Ammon's horn (tissue), 1 donor: ENCODE measurements around the gene ARNT2.

Experiments
- DNase-seq: peaks from one replicate; pipeline ENCODE4 v3.0.0-alpha.2; 2016; ENCODE audit warnings: low spot score

ARNT2 gene

DNA sequence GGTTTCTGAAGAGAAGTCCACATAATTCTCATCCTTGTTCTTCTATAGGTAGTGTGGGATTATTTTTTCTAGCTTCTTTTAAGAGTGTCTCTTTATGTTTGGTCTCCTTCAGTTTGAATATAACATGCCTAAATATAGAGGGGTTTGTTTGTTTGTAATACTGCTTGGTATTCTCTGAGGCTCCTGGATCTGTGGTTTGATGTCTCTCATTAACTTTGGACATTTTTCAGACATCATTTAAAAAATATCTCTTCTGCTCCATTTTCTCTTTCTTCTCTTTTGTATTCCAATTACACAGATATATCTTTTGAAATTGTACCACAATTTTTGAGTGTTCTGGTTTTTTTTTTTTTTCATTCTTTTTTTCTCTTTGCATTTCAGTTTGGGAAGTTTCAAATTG lies 113.1 kb downstream of the ARNT2 start:
- no peak for DNase-seq

DNA sequence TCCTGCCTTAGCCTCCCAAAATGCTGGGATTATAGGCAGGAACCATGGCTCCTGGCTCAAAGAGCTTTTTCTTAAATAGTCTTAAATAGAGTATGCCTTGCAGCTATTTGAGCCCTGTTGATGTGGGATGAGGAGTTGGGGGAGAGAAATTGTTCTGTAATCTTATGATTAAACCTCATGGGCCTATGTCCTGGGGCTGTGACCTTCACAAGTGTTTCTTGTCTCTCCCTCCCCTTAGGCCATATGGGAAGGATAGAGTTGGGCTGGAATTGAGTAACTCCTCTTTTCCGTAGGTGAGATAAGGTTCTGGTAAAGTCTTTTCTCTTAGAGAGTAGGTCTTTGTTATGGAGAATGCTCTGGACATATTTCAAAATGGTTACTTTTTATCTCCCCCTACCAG lies 114.3 kb downstream of the ARNT2 start:
- no peak for DNase-seq

DNA sequence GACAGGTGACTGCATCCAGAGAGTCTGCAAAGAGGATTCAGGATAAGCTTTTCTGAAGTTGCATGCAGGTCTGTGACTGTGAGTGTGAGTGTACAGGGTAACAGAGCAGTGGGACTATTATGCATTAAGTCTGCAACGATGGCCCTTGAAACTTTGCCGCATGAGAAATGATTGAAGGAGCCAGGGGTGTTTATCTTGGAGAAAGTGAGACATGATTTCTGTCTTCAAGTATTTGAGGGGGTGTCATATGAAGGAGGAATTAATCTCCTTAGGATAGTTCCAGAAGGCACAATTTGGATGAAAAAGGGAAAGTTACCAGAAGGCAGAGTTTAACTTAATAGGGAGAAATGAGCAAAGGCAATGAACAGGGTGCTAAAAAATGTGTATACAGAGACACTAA lies 119.6 kb downstream of the ARNT2 start:
- no peak for DNase-seq

DNA sequence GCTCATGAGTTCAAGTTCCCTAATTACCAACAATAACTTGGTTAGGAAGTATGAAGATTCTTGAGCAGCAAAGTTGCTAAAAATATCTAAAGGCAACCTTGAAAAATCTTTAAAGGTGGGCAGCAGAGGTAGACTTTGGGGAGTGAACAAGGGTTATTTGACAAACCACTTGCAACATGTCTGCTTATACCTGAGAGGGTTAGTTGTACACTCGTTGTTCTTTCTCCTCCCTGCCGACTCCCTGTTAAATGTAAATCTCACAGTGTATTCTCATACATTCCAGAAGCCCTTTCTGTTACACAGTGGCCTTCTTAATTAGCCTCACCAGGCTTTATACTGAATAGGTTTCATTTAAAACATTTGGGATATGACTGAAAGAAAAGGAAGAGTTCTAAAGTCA lies 121.7 kb downstream of the ARNT2 start:
- DNase-seq, result no peak

DNA sequence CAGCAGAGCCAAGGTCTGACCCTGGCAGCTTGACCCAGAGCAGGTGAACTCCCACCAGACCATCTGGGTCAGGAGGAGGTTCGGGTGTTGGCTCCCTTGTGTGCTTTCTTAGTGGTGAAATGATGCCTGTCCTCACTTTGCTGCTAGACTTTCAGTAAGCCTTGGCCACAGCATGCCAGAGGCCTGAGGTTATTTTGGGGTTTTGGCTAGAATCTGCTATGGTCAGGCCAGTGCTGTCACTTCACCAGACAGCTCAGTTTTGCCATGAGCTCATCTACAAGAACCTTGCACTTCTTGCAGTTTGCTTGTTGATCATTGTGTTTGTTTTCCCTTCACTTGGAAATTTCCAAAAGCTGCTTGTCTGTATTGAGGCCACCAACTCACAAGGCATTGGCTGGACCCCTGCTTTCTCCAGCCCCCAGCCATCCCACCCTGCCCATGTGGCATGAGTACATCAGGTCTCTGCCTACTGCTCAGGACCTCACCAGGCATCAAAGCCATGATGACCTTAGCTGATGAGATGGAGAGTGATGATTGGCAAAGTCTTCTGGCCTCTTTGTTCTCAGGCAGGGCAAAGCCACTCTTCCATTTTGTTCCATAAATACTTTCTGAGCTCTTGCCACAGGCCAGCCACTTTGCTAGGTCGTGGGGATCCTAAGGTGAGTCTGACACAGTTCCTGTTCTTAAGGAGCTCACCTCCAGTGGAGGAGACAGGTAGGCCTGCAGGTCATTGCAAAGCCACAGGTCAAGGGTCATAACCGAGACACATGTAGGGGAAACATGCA lies 122.6 kb downstream of the ARNT2 start:
- no peak for DNase-seq

DNA sequence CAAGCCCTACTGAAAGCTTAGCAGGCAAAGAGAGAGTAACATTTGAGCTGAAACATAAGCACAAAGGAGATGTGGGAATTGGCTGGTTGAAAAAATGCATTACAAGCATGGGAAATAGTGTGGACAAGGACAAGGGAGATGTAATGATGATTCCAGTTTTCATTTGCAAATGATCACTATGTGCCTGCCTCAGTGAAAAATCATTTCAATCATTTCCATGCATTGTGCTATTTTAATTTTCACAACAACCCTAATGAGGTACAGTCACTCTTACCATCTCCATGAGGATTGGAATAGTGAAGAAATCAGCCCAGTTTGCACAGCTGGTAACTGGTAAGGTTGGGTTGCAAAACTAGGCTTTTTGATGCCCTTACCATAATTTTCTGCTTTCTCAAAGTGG lies 123.2 kb downstream of the ARNT2 start:
- no peak for DNase-seq

DNA sequence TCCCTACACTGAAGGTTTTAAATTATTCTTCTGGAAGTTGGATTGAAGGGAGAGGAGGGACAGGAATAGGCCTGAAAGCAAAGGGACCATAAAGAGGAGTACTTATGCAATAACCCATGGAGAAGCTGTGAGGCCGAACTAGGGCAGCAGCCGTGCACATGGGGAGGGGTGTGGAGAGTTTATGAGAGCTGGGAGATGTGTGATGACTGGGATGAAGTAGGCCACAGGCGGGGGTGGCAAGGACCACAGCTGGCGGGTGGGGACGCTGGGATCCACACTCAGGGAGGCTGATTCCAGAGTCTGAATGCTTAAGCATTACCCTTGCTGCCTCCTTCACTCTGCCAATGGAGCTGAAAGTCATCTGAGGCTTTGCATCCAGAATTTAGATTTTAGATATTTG lies 123.8 kb downstream of the ARNT2 start:
- DNase-seq, result no peak

DNA sequence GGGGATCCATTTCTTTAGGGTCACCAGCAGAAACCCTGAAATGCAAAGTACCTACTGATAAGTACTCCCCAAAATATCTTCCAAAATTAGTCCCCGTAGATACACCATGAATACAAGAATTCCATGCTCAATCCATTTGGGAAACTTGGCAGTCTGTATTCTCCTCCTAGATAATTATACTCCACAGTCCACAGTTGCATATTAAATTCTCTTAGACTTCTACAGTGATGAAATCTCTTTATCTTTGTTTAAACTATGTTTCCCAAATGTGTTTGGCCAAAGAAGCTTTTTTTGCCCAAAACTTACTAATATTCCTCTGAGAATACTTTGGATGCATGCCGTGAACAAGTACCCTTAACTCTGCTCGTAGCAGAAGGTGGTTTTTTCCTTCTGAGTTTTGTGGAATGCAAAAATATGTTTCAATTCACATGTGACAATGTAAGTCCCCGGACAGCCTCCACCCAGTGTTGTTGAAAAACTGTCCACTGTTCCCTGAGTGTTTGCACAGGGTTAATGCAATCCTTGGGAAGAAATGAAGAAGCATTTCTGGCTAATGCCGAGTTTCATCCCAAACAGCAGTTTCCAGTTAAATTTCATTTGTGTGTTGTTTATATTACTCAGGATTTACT lies 126.7 kb downstream of the ARNT2 start:
- DNase-seq, result no peak

DNA sequence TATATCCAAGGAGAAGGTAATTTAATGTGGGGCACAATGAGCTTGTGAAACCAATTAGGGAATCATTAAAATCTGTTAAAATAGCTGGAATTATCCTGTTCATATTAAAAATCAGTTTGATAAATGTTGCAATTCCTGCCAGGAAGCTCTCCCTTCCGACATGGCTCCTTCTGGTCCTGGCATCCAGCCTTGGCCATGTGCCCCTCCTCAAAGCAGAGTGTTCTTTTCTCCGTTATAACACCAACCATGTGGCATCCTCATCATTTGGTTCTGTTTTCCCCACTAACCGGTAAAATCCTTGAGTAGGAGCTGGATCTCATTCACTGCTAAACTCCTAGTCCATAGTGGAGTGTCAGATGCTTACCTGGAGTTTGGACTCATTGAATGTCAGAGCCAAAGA lies 127.2 kb downstream of the ARNT2 start:
- DNase-seq, result peak; percentile 63

DNA sequence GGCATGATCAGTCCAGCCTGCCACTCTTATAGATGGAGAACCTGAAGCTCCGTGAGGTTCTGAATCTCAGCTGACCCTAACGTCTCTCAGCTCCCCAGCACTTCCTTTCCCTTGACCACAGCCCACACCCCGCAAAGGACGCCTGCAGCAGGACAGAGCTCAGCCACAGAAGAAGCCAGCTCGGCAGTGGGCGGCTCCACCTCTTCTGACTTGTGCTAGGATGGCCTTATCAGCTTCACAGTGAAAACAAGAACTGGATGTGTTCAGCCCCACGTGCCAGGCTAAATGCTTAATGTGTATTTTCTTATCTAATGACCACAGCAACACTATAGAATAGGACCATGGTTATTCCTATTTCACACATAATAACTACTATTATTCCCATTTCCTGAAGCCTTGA lies 127.6 kb downstream of the ARNT2 start:
- DNase-seq, result no peak

DNA sequence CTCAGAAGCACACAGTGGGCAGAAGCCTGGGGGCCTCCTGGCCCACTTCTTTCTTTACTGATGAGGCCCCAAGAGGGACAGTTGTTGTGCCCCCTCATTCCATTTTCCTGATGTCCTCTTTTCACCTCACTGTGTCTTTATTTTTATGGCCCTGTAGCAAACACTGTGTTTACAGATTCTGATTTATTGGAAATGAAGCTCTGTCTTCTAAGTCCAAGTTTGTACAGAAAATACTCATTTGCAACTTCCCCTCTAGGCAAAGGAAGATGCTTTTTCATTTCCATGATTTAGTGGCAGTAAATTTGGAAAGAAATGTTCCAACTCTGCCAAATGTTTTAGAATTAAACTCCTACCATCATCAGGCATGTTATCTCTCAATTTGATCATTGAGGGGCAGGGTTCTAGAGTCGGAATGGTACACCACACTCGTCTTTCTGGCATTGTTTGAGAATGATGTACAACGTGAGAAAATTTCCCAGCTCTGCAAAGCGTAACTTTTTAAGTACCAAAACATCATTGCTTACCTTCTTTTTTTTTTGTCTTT lies 129.7 kb downstream of the ARNT2 start:
- no peak for DNase-seq

DNA sequence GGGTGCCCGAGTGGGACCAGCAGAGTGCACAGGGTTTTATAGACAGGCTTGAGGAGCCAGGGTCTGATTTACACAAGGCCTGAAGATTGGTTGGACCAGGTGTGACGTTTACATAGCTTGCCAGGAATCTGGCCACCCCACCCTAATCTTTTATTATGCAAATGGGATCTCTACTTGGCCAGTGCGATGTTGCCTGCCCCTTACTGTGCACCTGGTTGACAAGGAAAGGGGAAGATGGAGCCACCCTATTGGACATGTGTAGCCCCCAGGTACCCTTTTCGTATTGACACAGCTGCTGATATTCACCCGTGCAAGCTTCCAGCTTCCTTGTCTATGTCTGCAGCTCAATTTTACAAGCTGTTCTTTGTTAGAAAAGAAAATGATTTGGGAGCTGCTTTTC lies 132.0 kb downstream of the ARNT2 start:
- no peak for DNase-seq

DNA sequence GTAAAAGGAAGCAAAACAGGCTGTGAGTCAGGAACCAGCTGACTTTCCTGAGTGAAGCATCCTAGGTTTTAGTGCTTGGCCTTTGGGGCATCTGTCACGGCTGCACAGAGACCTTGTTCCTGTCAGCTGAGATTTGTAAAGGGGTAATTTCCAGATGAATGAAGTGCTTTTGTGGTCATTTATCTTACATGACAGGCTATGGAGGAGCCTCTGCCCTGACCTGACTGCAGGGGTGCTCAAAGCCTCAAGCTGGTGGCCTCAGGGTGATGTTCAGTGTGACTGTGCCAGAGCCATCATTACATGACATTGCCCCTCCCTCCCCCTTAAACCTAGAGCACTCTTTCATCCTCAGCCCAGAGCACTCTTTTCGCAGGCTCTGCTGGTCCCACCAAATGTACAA lies 132.5 kb downstream of the ARNT2 start:
- DNase-seq, result no peak

DNA sequence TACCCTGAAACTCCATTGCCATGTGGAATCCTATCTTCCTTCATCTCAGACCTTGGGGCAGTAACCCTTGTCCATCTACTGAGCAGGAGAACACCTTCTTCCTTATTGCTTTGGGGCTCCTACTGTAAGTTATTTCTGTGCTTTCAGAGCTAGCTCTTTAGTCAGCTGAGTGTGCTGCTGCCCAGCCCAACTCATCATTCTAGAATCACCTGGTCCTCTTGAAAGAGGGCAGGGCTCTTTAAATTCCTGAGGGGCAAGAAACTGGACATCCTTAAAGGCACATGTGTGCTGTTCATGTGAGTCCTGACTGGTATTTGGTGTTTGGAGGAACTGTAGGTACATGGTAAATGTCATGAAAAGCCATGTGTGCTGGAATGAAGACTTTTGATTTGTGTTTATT lies 140.9 kb downstream of the ARNT2 start:
- no peak for DNase-seq

DNA sequence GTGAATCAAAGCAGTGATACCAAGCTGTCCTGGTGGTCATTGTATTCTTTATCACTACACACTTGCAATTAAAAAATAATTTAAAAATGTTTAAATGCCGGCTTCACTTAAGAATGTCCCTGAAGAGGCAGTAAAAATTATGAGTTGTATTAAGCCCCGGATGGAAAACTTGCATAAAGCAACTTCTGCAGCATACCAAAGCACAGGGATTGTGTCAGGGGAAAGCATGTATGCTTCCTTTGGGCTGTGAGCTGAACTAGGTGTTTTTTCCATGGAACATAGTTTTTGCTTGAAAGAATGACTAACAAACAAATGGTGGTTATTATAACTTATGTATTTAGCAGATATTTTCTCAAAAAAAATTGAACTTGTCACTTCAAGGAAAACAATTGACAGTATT lies 143.1 kb downstream of the ARNT2 start:
- no peak for DNase-seq

DNA sequence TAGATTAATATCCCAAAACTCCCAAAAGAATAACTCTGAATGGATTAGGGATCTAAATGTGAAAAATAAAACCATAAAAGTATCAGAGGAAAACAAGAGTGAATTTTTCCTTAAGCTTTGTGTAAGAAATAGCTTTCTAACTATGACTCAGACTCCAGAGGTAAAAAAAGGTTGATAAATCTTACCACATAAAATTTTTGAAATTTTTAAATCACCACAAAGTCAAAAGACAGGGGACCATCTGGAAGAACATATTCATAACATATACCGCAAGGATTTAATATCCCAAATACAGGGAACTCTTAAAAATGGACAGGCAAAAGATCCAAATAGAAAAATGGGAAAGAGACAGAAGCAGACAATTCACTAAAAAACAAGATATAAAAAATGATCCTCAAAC lies 145.0 kb downstream of the ARNT2 start:
- no peak for DNase-seq

DNA sequence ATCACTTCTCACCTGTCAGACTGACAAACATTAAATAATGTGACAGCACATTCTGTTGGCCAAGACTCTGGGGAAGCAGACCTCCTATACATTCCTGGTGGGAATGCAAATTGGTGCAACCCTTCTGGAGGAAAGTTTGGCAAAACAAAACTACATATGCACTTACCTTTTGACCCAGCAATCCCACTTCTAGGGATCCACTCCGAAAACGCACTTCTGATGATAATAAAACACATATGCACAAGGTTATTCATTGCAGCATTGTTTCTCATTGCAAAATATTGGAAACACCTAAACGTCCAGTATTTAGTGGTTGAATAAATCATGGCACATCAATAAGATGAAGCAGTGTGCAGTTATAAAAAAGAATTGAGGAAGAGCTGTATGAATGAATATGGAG lies 145.5 kb downstream of the ARNT2 start:
- no peak for DNase-seq

DNA sequence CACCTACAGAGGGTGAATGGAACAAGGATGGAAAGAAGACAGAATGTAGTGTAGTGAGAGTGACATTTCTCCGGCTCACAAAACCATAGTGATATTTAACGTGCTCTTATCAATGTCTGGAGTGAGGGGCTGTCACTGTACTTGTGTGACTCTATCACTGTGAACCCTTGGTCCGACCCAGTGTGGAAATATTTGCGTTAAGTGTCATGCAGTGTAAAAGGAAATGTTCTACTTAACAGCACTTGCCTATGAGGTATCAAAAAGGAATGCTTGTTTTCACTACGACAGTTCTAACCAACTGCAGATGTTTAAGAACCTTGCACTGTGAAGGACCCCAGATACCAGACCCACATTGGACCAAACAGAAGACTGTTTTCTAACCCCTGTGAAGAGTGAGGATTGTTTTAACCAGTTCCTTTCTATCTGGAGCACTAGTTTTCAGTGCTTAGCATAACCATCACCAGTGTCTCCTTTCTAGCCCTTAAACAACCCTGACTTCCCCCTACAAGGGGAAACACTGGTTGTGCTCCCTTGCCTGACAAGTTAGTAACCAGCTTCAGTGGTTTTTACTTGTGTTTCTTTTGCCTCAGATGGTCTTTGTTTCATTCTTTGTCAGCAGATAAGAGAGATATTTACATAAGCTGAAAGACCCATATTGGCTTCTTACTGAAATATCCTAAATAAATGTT lies 146.2 kb downstream of the ARNT2 start:
- no peak for DNase-seq

DNA sequence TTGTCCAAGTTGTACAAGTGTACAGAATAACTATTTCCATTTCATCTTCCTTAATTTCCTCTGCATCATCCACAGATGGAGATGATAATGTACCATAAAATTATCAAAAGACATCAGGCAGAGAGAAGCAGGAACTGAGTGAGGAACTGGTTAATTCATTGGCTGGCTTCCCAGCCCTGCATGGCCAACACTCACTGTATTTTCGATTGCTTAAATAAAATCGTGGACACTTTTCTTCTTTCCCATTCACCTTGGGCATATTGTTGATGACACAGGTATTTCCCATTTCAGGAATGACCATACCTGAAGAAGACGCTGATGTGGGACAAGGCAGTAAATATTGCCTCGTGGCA lies 146.7 kb downstream of the ARNT2 start:
- DNase-seq, result no peak

DNA sequence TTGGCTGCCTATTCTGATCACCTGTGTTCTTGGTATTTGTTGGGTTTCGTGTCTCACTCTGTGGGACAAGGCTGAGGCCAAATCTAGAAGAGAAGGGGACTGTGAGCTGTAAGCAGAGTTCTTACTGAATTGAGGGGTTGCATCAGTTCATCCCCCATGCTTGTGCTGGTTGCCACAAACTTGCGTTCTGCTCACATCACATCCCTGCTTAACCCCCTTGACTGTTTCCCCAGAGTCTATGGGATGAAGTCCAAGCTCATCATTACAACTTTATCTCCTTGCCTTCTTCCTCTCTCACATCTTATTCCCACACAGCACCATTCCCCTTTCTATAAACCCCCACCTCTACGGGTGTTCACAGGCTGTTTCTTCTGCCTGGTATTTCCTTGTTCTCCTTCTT lies 147.2 kb downstream of the ARNT2 start:
- DNase-seq, result no peak

DNA sequence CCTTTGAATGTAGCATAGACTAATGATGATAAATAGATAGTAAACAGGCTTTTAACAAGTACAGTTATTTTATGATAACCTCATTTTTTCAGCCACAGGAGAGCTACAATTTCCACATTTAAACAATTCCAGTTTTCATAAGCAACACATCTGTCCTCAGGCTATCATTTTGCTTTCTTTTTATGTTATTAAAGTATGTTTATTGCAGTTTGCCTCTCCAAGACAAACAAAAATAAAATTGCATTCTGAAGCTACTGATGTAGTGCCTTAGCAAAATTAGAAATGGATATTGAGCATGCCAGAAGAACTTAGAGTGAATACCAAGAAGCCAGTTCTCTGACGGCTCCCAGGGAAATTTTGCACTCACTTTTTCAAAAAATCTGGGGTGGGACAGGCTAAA lies 150.4 kb downstream of the ARNT2 start:
- no peak for DNase-seq

DNA sequence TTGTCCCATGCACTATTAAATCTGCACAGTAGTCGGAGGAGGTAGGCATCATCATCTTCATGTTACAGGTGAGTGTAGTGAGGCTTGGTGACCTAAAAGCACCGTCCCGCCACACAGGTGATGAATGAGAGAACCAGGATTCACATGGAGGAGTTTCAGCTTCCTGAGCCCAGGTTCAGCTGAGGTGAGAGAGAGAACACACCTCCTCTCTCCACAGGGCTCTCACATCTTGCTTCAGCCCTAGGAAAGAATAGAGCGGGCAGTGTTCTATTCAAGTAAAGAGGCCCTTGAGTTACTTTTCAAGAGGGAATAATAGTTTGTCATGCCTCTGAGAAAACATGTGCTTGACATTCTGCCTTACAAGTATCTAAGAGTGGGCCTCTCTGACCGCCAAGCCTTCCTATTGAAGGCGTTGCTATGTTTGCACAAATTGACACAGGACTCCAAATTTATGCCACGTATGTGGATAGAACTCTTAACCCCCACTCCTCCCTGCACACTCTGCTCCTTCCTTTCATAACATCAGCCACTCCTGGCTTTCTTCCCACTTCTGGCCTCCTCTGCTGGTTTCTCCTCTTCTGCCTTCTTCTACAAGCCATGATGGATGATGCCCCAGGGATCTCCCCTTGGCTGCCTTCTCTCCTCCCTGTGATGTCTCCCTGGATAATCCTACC lies 152.6 kb downstream of the ARNT2 start:
- no peak for DNase-seq
